ENCODE data around the gene CYGB.

Gene CYGB

GRCh38 chr17:76487451-76488192 lies 49.9 kb downstream of the CYGB start:
- H3K4me3 ChIP-seq (ENCODE audit: low read depth, low read length) = no peak overlapping the region
- in situ Hi-C loops (cut with HindIII; ENCODE audit: low sequenced_read_pairs) = no loop called here
- DNase-seq (ENCODE audit: low read depth) = no peak
- TF ChIP-seq, protein P1, sequence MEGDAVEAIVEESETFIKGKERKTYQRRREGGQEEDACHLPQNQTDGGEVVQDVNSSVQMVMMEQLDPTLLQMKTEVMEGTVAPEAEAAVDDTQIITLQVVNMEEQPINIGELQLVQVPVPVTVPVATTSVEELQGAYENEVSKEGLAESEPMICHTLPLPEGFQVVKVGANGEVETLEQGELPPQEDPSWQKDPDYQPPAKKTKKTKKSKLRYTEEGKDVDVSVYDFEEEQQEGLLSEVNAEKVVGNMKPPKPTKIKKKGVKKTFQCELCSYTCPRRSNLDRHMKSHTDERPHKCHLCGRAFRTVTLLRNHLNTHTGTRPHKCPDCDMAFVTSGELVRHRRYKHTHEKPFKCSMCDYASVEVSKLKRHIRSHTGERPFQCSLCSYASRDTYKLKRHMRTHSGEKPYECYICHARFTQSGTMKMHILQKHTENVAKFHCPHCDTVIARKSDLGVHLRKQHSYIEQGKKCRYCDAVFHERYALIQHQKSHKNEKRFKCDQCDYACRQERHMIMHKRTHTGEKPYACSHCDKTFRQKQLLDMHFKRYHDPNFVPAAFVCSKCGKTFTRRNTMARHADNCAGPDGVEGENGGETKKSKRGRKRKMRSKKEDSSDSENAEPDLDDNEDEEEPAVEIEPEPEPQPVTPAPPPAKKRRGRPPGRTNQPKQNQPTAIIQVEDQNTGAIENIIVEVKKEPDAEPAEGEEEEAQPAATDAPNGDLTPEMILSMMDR (IDR thresholded peaks at IDR 0.05; ENCODE audit: low read depth, low read length, missing control alignments) = no peak

GRCh38 chr17:76485569-76485968 lies 51.9 kb downstream of the CYGB start:
- TF ChIP-seq, protein P1 (IDR thresholded peaks at IDR 0.05; ENCODE audit: low read depth, low read length, missing control alignments) = no peak
- H3K4me3 ChIP-seq (ENCODE audit: low read depth, low read length) = no peak overlapping the region
- in situ Hi-C loops (cut with HindIII; ENCODE audit: low sequenced_read_pairs) = no loop called here
- no peak for DNase-seq (ENCODE audit: low read depth)

GRCh38 chr17:76484228-76484725 lies 53.2 kb downstream of the CYGB start:
- TF ChIP-seq, protein P1 (IDR thresholded peaks at IDR 0.05; ENCODE audit: low read depth, low read length, missing control alignments) = no peak
- in situ Hi-C loops (cut with HindIII; ENCODE audit: low sequenced_read_pairs) = no loop called here
- H3K4me3 ChIP-seq (ENCODE audit: low read depth, low read length) = no peak overlapping the region

GRCh38 chr17:76481071-76481655 lies 56.3 kb downstream of the CYGB start:
- TF ChIP-seq, protein P1 (IDR thresholded peaks at IDR 0.05; ENCODE audit: low read depth, low read length, missing control alignments) = no peak
- DNase-seq (ENCODE audit: low read depth) = no peak
- no peak overlapping the region for H3K4me3 ChIP-seq (ENCODE audit: low read depth, low read length)
- in situ Hi-C loops (cut with HindIII; ENCODE audit: low sequenced_read_pairs) = no loop called here

More at GRCh38 chr17:76484228-76484725, 53.2 kb downstream of the CYGB start:
- no peak for DNase-seq (ENCODE audit: low read depth)

DNA sequence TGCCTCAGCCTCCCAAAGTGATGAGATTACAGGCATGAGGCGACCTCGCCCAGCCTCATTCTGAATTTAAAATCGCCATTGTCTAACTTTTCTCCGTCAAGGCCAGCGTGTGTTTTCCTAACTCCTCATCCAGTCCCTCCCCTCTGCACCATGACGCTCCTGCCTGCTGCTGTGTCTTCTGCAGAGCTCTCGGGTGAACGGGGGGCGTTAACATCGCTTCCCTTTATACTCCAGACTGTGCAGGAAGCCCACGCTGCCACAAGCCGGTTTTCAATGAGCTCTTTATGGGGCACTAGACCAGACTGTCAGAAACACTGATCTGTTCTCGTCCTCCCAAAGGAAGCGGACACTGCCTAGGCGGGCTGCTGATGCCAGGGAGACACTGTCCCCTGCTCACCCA lies 56.9 kb downstream of the CYGB start:
- TF ChIP-seq, protein P1 (IDR thresholded peaks at IDR 0.05; ENCODE audit: low read depth, low read length, missing control alignments) = no peak
- in situ Hi-C loops (cut with HindIII; ENCODE audit: low sequenced_read_pairs) = no loop called here

DNA sequence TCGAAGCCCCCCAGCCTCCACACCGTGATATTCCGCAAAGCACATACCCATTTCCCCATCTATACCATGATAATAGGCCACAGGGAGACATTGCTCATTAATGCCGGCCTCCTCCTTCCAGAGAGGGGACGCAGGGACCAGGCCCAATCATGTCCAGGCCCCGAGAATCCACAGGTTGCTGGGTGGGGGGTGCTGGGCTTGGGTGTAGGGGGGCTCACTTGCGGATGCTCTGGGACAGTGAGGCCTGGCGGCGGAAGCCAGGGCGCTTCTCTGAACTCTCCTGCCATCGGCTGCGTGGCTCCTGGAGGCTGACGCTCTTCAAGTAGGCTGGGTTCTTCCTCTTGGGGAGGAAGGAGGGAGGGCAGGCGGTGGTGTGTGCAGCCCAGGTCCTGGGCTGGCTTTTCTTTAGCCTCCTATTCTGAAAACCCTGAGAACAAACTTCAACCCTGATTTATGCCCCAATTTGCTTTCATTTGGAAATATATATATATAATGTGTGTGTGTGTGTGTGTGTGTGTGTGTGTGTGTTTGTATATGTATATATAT lies 57.9 kb downstream of the CYGB start:
- TF ChIP-seq, protein P1 (IDR thresholded peaks at IDR 0.05; ENCODE audit: low read depth, low read length, missing control alignments) = no peak
- H3K4me3 ChIP-seq (ENCODE audit: low read depth, low read length) = no peak overlapping the region
- in situ Hi-C loops (cut with HindIII; ENCODE audit: low sequenced_read_pairs) = no loop called here
- DNase-seq (ENCODE audit: low read depth) = no peak

More for the DNA sequence above, 56.9 kb downstream of the CYGB start:
- no peak overlapping the region for H3K4me3 ChIP-seq (ENCODE audit: low read depth, low read length)
- DNase-seq (ENCODE audit: low read depth) = no peak
